Right hindlimb (tissue), 1 donor: ENCODE data around the gene TUBGCP3.
"Not testable (repeated sequence)": the region's sequence is repeated elsewhere in the genome, so short reads cannot be mapped to it uniquely, and the experiment has no call there.

Experiments used
- DNase-seq: peaks from one replicate; pipeline ENCODE4 v3.0.0-alpha.2; 2018

The TUBGCP3 gene

DNA sequence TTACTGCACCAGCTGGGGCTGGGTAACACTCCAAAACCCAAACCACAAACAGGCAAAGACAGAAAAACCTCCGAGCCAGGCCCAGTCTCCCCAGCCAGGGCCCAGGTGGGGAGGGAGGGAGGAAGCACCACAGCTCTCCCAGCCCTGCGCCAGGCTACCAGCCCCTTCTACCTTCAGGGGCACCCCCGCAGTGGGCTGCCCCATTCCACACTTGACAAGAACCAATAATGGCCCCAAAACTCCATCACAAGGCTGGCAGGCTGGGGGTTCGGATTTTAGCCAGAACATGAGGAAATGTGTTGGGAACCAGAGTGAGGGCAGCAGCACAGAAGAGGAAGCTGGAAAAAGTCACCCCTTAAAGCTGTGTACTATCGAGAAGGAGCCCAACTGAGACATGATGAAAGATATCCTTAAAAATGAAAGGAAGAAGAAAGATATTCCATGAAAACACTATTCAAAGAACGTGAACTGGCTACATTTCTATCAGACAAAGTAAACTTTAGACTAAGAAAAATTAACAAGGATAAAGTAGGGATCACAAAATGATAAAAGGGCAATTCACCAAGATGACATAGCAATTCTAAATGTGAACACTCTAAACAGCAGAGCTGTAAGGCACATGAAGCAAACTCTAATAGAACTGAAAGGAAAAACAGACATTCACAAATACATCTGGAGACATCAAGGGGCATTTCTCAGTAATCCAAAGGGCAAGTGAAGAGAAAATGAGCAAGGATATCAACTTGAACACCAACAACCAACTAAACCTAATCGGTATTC is 12.9 kb downstream of the TUBGCP3 start:
- no peak for DNase-seq

DNA sequence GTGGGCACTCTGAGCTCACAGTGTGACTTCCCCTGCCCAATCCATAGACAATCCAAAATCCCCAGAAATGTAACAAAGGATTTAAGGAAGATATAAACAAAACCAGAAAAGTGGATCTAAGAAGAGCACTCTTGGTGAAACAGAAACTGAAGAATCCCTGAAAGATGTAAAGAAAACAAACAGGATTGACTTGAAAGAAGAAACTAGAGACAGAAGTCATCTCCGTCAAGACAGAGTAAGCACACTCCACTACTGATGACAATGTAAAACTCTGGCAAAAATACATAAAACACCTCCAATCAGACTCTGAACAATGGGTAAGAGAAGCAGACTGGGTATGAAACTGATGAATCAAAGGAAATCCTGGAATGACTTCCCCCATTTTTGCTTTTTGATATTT is 13.5 kb downstream of the TUBGCP3 start:
- DNase-seq, result no peak

DNA sequence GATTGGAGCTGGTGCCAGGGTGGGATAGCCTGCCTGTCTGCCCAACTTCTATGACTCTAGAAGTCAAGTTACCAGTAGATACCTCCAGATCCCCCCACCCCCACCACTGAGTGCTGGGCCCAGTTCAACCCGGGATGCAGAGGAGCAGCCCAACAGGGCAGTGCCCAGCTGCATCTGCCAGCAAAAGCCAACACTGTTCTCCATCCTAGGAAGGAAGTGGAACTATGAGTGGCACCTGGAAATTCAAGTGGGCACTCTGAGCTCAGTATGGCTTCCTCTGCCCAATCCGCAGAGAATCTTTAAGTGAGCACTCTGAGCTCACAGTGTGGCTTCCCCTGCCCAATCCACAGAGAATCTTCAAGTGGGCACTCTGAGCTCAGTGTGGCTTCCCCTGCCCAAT is 14.2 kb downstream of the TUBGCP3 start:
- DNase-seq, result no peak

DNA sequence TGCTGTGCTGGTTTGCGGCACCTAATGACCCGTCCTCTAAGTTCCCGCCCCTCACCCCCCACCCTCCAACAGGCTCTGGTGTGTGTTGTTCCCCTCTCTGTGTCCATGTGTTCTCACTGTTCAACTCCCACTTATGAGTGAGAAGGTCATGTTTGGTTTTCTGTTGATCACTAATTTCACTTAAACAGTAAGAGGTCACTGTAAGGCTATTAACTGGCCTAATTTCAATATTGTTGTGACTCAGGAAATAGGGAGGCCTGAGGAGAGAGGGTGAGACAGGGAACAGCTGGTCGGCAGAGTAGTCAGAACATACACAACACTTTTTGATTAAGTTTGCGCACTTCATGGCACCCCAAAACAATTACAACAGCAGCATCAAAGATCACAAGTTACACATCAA is 15.6 kb downstream of the TUBGCP3 start:
- no peak for DNase-seq

DNA sequence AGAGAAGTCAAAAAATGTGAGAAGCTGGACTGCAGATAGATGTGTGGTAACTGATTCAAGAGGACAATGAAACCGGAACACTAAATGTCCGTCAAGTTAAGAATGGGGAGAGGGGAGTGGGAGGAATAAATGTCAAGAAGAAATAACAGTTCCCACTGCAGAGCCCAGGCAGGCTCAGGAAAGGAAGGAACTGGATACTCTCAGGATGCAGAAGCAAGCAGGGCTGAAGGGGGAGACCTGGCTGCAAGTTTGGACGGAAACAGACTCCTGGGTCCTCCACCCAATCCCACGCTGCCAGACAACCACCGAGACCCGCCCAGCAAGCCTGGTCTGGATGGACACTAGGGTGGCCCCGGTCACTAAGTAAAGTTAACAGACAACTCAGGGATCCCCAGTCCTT is 18.1 kb downstream of the TUBGCP3 start:
- no peak for DNase-seq

DNA sequence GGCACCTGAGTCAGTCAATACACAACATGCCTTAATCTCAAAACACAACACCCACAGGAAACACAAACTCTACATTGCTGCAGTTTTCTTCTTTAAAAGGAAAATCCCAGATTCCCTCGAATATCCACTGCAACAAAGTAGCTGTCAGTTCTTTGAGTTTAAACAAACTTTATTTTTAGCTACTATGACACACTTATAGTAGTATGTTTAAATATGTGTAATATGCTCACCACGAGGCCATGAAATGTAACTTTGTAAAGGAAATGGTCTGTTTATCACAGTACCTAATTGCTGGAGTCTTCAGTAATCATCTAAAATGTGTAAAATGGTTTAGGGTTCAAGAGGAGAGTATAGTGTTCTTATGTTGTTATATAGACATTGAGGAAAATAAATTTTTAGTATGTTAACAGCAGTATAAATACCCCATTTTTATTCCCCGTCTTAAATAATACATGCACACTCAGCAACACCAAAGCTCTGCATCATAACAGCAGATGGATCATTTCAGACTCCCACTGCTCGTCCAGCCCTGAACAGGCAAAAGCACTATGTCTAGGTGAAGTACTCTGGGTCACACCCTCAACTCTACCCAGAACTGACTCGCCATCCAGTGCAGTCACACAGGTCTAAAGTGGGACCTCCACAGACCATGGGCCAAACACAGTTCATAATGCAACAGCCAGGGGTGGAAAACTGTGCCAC is 20.6 kb downstream of the TUBGCP3 start:
- DNase-seq, result no peak

DNA sequence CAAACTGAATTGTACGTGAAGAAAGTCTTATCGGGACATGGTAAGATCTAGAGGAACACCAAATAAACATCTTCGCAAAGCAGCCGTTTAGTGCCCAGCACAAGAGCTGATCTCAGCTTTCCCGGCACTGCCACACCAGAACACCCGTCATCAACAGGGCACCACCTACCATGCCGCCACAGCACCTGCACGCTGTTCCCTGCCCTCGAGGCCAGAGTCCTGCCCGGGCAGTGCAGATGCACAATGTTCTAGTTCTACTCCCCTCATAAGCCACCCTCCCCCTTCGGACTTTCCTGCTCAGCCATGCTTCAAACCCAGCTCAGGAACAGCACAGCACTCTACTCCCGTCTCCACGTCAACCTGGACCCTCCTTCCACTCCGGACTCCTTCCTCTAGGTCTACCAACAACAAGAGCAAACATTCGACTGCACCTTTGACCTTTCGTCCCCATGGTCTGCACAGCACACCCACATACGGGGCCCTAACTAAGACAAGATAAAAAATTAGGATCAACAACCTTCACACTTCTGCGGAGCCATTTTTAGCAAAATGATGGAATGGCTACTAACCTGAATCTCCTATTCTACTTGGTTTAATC is 25.1 kb downstream of the TUBGCP3 start:
- no peak for DNase-seq

DNA sequence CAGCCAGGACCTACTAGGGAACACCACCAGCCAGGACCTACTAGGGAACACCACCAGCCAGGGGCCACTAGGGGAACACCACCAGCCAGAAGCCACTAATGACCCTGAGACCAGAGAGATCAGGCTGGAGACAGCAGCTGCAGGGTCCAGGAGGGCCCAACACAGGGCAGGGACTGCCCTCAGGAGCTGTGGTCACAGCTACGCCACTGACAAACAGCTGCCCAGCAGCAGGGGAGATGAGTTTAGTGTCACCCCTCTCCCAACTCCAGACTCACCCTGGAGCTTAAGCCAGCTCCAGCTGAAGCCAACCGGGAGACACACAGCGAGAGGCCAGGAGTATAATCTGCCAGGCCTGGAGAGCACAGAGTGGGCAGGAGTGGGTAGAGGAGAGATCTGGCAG is 25.7 kb downstream of the TUBGCP3 start:
- DNase-seq, result no peak

DNA sequence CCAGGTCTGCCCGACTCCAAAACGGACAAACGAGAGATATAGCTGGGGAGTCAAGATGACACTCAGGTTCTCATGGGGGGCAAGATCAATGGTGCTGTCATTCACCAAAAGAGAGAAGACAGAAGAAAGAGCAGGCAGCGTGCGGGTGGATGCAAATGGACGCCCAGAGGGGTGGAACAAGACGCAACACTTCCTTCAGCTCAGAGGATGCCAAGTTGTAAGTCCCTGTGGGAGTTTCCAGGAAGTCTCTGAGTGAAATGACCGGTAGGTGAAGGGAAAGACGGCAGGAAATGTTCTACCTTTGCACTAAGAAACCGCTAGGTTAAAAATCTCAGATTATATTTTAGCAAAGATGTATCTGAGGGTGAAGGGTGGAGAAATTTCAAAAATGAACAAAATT is 26.5 kb downstream of the TUBGCP3 start:
- no peak for DNase-seq

DNA sequence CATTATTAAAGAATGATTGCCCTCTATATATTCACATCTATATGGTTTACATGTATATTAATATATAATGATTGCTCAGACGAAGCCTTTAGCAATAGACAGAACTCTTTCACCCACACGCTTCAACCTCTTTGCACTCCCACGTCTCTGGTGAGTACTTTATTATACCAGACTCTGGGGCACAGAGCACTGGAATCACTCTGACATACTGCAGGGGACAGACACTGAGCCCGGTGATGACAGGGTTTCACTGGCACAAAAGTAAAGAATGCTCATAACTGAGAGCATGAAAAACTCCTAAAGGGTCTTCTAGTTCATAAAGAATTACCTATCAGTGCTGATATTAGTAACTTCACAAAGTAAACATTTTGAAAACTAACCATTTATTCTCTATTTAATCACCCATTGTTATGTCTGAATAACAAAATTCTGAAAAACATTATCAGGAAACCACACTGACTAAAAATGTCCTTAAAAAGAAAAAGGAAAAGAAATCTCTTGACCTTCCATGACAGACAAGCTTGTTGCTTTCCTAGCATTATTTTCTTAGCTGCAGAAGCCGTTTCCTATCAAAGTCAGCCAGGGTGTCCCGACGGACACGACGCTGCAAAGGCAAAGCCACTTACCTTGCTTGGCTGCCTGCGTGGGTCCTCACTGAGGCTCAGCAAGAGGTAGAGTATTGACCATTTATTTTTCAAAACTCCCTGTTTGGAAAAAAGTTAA is 29.1 kb downstream of the TUBGCP3 start:
- DNase-seq, result no peak

DNA sequence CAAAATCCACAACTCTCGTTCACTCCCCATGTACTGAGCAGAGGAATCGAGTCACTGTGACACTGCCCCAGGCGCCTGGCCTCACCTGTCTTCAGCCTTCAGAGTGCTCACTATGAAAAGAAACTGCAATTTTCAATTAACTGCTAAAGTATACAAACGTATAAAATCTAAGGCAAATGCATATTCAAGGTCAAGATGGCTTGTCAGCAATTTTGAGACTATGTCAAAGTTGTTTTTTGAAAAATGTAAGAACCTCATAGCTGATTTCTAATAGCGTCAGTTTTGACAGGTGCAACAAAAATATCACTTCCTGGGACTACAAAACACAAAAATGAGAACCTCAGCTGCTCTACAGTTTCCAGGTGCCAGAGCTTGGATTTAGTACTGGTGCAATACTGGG is 31.4 kb downstream of the TUBGCP3 start:
- no peak for DNase-seq

DNA sequence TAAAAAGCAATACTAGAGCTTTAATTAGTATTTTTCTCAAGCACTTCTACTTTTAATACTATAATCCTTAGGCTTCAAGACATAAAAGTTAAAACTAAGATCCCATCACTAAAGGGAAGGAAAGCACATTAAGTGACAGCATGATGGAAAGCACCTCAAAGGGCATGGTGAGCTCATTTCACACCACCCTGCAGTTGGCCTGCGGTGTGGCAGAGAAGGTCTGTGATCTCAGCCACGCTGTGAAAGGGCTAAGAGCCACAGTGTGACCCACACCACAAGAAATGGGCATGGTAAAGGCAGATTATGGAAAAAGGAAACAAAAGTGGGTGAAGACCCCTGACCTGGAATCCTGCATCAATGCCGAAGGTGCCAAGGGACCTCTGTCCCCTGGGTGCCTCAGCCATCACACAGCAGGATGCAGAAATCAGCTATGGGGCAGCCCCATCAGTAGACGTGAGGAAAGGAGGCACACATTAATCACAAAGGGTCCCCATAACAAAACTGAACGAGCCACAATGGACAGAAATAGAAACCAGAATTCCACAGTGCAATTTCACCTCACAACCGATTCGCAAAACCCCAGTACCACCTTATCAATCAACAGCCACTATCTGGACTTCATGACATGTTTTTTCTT is 33.6 kb downstream of the TUBGCP3 start:
- DNase-seq, result no peak

DNA sequence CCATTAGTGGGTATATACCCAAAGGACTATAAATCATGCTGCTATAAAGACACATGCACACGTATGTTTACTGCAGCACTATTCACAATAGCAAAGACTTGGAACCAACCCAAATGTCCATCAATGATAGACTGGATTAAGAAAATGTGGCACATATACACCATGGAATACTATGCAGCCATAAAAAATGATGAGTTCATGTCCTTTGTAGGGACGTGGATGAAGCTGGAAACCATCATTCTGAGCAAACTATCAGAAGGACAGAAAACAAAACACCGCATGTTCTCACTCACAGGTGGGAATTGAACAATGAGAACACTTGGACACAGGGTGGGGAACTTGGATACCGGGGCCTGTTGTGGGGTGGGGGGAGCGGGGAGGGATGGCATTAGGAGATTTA is 39.0 kb downstream of the TUBGCP3 start:
- not testable (repeated sequence) for DNase-seq

DNA sequence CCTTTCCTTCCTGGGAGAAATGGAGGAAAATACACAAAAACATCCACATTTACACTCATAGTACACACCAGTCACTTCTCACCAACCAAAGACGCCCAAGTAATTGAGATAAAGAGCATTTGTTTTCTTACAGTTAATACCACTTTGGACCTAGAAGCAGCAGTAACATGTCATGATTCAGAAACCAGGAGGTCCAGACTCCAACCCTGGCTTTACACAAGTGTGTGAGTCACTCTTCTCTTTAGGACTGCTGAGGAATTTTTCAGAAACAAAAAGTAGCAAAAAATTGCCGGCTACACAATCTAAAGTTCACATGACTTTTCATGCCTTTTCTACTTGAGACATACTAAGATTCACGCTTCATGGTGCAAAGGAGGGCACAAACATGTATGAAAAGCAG is 42.1 kb downstream of the TUBGCP3 start:
- DNase-seq, result no peak

DNA sequence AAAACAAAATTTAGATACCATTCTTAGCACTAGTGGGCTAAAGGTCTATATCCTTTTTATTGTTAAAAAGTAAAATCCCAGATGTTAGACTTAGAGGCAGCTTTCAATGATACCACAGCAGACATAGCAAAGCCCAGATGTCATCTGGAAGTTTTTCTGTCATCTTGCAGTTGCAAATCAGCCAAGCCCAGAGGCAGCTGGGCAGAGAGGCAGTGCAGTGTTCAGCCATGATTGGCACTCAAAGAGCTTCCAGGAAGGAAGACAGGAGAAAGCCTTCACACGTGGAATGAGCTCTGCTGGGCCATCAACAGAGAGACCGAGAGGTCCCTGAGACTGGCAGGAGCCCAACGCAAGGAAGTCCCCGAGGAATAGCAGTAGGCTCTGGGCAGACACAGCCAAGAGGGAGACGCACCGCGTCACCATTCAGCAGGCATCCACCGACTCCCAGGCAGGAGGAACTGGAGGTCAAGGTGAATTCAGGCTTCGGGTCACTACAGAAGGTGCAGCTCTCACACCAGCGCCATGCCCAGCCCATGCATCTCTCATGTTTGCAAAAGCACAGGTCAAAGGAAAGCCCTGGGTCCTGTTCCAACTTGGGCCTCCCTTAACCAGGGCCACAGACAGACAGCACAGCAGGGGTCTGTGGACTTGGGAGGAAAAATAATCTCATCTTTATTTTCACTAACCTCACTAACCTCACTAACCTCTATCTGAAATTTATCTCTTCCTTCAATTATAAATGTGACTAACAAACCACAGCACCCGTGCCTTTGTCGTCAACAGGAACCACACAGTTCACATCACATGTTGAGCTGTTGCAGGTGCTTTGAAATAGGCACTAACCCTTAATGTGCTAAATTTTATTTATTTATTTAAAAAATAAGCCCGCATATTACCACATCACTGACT is 54.9 kb downstream of the TUBGCP3 start:
- no peak for DNase-seq

DNA sequence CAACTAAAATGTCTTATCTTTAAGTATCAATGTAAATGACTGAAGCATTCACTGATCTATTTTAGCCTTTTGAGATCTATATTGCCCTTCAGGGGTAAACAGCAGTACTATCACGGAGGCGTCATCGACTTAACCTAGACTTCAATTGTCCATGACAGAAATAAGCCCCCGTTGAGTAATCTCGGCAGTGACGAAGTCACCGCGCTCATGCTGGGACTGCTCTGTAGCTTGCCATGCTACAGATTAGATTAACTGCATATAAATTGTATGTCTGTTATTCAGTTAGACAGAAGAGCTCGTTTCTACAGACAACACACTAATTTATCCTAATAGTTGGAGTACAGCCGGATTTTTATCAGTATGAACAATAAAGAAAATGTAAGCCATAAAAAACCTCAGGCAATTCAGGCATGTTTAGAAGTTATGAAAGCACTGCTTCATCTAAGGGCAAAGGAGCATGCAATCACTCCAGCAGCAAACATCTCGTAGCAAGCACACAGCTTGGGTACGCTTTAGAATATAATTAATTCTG is 56.6 kb downstream of the TUBGCP3 start:
- no peak for DNase-seq

DNA sequence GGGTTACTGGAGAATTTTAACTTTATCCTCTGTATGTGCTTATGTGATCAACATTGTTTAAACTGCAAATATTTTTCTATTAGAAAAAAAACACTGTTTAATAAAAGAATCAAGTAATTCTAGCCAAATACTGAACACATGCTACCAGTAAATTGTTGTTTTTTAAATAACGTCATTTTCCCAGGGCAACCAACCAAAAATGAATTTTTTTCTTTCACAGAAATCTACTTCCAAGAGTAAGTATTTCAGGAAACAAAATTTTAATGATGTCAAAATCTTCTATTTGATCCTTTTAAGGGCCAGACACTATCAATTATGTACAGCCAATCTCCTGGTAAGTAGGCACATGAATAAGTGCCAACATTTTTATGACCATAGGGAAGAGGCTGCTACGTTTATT is 57.1 kb downstream of the TUBGCP3 start:
- no peak for DNase-seq

DNA sequence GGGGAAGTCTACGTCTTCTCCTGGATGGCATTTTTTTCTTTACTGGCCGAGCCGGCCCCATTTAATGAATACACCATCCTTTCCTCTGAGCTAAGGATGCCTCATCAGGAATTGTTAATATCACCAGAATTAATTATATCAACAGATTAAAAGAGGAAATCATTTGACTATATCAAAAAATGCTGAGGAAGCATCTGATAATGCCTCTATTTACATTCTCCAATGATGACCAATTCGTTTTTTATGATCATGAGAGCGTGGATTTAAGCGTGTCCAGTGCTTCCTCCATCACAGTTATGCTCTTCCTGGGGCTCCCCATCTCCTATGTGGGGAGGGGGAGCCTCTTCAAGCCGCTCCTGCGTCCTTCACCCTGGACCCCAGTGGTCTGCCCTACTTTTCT is 58.7 kb downstream of the TUBGCP3 start:
- DNase-seq, result no peak

DNA sequence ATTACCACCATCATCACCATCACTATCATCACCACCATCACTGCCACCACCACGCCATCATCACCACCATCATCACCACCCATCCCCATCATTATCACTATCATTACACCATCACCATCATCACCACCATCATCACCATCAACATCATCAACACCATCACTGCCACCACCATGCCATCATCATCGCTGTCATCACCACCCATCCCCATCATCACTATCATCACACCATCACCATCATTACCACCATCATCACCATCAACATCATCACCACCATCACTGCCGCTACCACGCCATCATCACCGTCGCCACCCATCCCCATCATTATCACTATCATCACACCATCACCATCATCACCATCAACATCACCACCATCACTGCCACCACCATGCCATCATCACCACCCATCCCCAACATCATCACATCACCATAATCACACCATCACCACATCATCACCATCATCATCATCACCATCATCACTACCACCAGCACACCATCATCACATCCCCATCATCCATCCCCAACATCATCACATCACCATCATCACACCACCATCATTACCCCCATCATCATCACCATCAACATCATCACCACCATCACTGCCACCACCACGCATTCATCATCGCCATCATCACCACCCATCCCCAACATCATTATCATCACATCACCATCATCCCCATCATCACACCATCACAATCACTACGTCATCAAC is 61.7 kb downstream of the TUBGCP3 start:
- DNase-seq, result no peak

DNA sequence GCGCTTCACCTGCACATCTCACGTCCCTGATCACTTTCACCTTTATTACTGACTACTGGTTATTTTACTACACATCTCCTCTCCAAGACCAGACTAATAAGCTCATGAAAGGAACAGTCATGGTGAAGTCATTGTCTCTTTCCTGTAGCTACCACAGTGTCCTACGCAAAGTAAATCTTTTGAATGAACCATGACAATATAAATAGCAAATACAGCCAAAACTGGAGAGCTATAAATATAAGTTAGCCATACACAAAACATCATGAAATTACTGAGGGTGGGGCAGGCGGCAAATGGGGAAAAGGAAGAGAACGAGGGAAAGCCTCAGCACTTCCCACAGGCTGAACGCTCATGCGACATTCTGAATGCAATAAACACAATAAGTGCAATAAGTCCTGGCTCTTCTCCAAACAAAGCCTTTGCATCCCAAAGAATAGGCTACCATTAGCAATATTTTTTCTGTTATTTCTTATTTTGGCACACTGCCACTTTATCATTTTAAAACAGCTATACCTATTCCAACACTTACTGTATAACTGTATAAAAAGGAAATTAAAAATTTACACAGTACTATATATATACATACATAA is 62.5 kb downstream of the TUBGCP3 start:
- DNase-seq, result no peak

DNA sequence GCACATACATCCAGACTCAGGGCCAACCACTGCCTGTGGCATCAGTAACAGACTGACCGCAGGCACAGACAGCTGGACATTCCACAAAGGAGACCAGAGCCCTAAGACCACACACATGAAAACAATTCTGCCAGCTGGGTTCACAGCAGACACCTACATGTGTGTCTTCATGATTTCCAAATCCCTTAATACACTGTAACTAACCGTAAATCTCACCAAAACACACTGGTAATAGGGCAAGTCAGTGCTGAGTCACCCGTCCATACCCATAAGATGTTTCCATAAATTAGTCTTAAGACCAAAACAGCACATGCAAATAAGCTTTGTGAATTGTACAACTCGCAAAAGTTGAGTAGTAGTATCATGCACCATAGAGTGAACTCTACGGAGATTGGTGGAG is 65.4 kb downstream of the TUBGCP3 start:
- no peak for DNase-seq
